Karpas-422 (cell line): Measurements from ENCODE around the gene FAM184A. TPM values are rescaled to one million over a fixed set of nuclear protein-coding genes. Genes with fewer than 3 reads are reported as not detected.
"Not testable (repeated sequence)": the region's sequence is repeated elsewhere in the genome, so short reads cannot be mapped to it uniquely, and the experiment has no call there.

Experiments used
- DNase-seq: peaks from one replicate; pipeline ENCODE4 v3.0.0-alpha.2; 2015
- H2AFZ ChIP-seq: fragments of 200-600 bp; sonication (generic); 2 replicates; pipeline ENCODE4 v1.6.1; 2014; ENCODE audit warnings: antibody characterized with exemption, low read length, mixed read lengths
- H3K27ac ChIP-seq: fragments of 200-600 bp; sonication (generic); 2 replicates; pipeline ENCODE4 v1.5.1; 2014; ENCODE audit warnings: mild to moderate bottlenecking, low read length, moderate library complexity
- H3K27me3 ChIP-seq: fragments of 200-600 bp; sonication (generic); 2 replicates; pipeline ENCODE4 v1.6.1; 2014; ENCODE audit warnings: low read length, mixed read lengths
- H3K36me3 ChIP-seq: fragments of 200-600 bp; sonication (generic); 2 replicates; pipeline ENCODE4 v1.6.1; 2014; ENCODE audit warnings: low read length, mixed read lengths; ENCODE audit not compliant: insufficient read depth
- H3K4me1 ChIP-seq: fragments of 200-600 bp; sonication (generic); 2 replicates; pipeline ENCODE4 v1.6.1; 2014; ENCODE audit warnings: mild to moderate bottlenecking, low read length, mixed read lengths
- H3K4me2 ChIP-seq: fragments of 200-600 bp; sonication (generic); 2 replicates; pipeline ENCODE4 v1.6.1; 2014; ENCODE audit warnings: low read length, low read depth, mild to moderate bottlenecking; ENCODE audit not compliant: poor library complexity, severe bottlenecking
- H3K4me3 ChIP-seq: fragments of 200-600 bp; sonication (generic); 2 replicates; pipeline ENCODE4 v1.5.1; 2014; ENCODE audit warnings: mild to moderate bottlenecking, antibody characterized with exemption, low read length, mixed read lengths
- H3K79me2 ChIP-seq: fragments of 200-600 bp; sonication (generic); 2 replicates; pipeline ENCODE4 v1.6.1; 2014; ENCODE audit warnings: mild to moderate bottlenecking, low read length, mixed read lengths
- H3K9ac ChIP-seq: fragments of 200-600 bp; sonication (generic); 2 replicates; pipeline ENCODE4 v1.6.0; 2014; ENCODE audit warnings: low read length
- H3K9me2 ChIP-seq: fragments of 200-600 bp; sonication (generic), shearing (Covaris generic); replicated peaks from 2 replicates; pipeline ENCODE4 v1.6.0; 2014; ENCODE audit warnings: mild to moderate bottlenecking, low read length, moderate library complexity; ENCODE audit not compliant: insufficient read depth
- H3K9me3 ChIP-seq: fragments of 300-700, 200-600 bp; sonication (generic); 2 replicates; pipeline ENCODE4 v1.6.1; 2014; ENCODE audit warnings: low read length, mixed read lengths
- H4K20me1 ChIP-seq: fragments of 200-600 bp; sonication (generic); 2 replicates; pipeline ENCODE4 v1.6.1; 2014; ENCODE audit warnings: mild to moderate bottlenecking, antibody characterized with exemption, low read length, low read depth; ENCODE audit not compliant: insufficient read depth
- total RNA-seq: library from RNA; depleted of rRNA; stranded (reverse); fragments of >200 nt; shearing (Covaris generic); gene quantifications from 2 replicates; pipeline ENCODE4 v1.2.3, GENCODE V29; 2014; ENCODE audit warnings: low replicate concordance

Gene FAM184A
- total RNA-seq, 1 experiment from 2014 or later, result 8.4 TPM

DNA sequence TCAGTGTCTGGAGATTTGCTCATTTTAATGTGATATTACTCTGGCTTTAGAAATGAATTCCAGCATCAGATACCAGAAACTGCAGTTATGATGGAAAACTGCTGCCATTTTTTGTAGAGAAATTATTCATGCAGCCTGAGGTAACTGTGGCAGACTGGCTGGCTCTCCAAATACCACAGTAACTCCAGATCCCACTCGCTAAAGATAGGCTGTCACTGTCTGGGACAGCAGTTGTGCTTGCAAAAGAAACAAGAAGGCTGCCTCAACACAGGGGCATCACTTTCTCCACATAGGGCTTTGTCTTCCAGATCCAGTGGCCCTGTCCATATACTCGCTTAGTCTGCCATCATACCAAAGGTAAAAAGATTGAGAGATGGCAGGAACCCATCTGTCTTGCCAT lies 52.7 kb downstream of the FAM184A start:
- Histone ChIP-seq H3K4me2 (peak overlapping the region; percentile 50), H3K27ac (no peak overlapping the region), H4K20me1 (no peaks in the 10 kb centered on the region), H2AFZ (peak overlapping the region; percentile 1; the same call in 1 of the 2 replicates), H3K27me3 (no peaks in the 10 kb centered on the region), H3K9me2 (no peaks in the 10 kb centered on the region), H3K4me3 (no peak overlapping the region), H3K4me1 (peaks cover 34% of the 10 kb centered on the region), H3K36me3 (no peaks in the 10 kb centered on the region), H3K9me3 (no peaks in the 10 kb centered on the region), H3K79me2 (no peaks in the 10 kb centered on the region), H3K9ac (no peak overlapping the region)
- no peak for DNase-seq

- Histone ChIP-seq H4K20me1 (no peaks in the 10 kb centered on the region), H3K4me1 (peaks cover 34% of the 10 kb centered on the region), H2AFZ (peak overlapping the region; percentile 60)
Observed at GRCh38 chr6:119024111-119024510, 54.4 kb downstream of the FAM184A start.

GRCh38 chr6:119022796-119023195 lies 55.7 kb downstream of the FAM184A start:
- Histone ChIP-seq H3K27ac (no peak overlapping the region), H4K20me1 (no peaks in the 10 kb centered on the region), H3K79me2 (no peaks in the 10 kb centered on the region), H3K4me1 (peaks cover 38% of the 10 kb centered on the region), H3K27me3 (no peaks in the 10 kb centered on the region), H3K4me3 (no peak overlapping the region), H3K36me3 (no peaks in the 10 kb centered on the region), H3K9me2 (no peaks in the 10 kb centered on the region), H3K4me2 (no peak overlapping the region), H2AFZ (no peak overlapping the region), H3K9me3 (no peaks in the 10 kb centered on the region), H3K9ac (no peak overlapping the region)
- DNase-seq, result no peak

More at GRCh38 chr6:119024111-119024510, 54.4 kb downstream of the FAM184A start:
- 0 out of 2 replicates have a peak overlapping the region, but pooled peaks have one; percentile 2 for H3K4me3 ChIP-seq
- H3K36me3 ChIP-seq, result no peaks in the 10 kb centered on the region
- no peaks in the 10 kb centered on the region for H3K79me2 ChIP-seq
- peak overlapping the region; percentile 51; the same call in 1 of the 2 replicates for H3K27ac ChIP-seq
- peak overlapping the region; percentile 50 for H3K4me2 ChIP-seq
- no peaks in the 10 kb centered on the region for H3K9me3 ChIP-seq
- no peaks in the 10 kb centered on the region for H3K9me2 ChIP-seq
- H3K27me3 ChIP-seq, result no peaks in the 10 kb centered on the region
- 0 out of 2 replicates have a peak overlapping the region, but pooled peaks have one; percentile 5 for H3K9ac ChIP-seq
- DNase-seq, result peak; percentile 42

- DNase-seq, result no peak
- Histone ChIP-seq H2AFZ (no peak overlapping the region), H3K36me3 (no peaks in the 10 kb centered on the region), H3K4me1 (peaks cover 37% of the 10 kb centered on the region), H3K4me2 (no peak overlapping the region), H3K27me3 (no peaks in the 10 kb centered on the region), H3K9me2 (no peaks in the 10 kb centered on the region), H3K9ac (no peak overlapping the region), H3K4me3 (no peak overlapping the region), H3K9me3 (no peaks in the 10 kb centered on the region), H3K79me2 (no peaks in the 10 kb centered on the region), H4K20me1 (no peaks in the 10 kb centered on the region), H3K27ac (no peak overlapping the region)
Observed at GRCh38 chr6:119020597-119021561, 57.6 kb downstream of the FAM184A start.

GRCh38 chr6:119015165-119015564 lies 63.3 kb downstream of the FAM184A start:
- H3K36me3 ChIP-seq, H3K9ac ChIP-seq, H3K79me2 ChIP-seq, H4K20me1 ChIP-seq, H3K4me1 ChIP-seq, H2AFZ ChIP-seq, DNase-seq, H3K27me3 ChIP-seq, H3K9me3 ChIP-seq, H3K27ac ChIP-seq, H3K4me3 ChIP-seq, H3K9me2 ChIP-seq, H3K4me2 ChIP-seq: not testable (repeated sequence)

GRCh38 chr6:119012521-119012920 lies 65.9 kb downstream of the FAM184A start:
- Histone ChIP-seq H3K27me3 (no peaks in the 10 kb centered on the region), H2AFZ (no peak overlapping the region), H4K20me1 (no peaks in the 10 kb centered on the region), H3K9me2 (no peaks in the 10 kb centered on the region), H3K79me2 (no peaks in the 10 kb centered on the region), H3K4me2 (no peak overlapping the region), H3K9me3 (no peaks in the 10 kb centered on the region), H3K36me3 (no peaks in the 10 kb centered on the region), H3K9ac (no peak overlapping the region), H3K4me3 (no peak overlapping the region), H3K27ac (no peak overlapping the region), H3K4me1 (no peaks in the 10 kb centered on the region)
- no peak for DNase-seq

DNA sequence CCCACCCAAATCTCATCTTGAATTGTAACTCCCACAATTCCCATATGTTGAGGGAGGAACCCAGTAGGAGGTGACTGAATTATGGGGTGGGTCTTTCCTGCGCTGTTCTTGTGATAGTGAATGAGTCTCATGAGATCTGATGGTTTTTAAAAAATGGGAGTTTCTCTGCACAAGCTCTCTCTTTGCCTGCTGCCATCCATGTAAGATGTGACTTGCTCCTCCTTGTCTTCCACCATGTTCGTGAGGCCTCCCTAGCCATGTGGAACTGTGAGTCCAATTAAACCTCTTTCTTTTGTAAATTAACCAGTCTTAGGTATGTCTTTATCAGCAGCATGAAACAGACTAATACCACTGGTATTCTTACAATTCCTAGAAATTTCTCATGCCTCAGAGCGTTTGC lies 69.2 kb downstream of the FAM184A start:
- not testable (repeated sequence) for H3K9ac ChIP-seq, H3K9me2 ChIP-seq, H3K9me3 ChIP-seq, H4K20me1 ChIP-seq, H3K36me3 ChIP-seq, H3K27me3 ChIP-seq, H3K4me3 ChIP-seq, H3K4me1 ChIP-seq, H2AFZ ChIP-seq, DNase-seq, H3K79me2 ChIP-seq, H3K27ac ChIP-seq, H3K4me2 ChIP-seq

DNA sequence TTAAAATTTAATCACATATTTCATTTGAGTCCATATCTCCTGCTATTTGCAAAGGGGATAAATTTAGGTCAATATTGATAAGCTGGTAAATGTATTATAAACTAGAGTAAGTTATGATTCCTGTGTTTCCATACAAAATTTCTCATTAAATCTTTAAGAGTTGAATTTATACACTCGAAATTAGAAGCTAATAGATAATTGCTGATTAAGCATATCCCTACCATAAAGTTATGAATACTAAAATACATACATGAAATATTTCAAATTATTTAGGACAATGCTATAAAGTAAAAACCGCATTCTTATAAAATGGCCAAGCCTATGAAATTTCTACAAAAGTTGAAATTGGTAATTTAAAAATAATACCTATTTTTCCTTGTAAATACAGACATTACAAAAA lies 71.5 kb downstream of the FAM184A start:
- no peaks in the 10 kb centered on the region for H3K36me3 ChIP-seq
- no peaks in the 10 kb centered on the region for H3K4me1 ChIP-seq
- no peak overlapping the region for H3K4me3 ChIP-seq
- H3K9me2 ChIP-seq, result no peaks in the 10 kb centered on the region
- no peak for DNase-seq
- no peaks in the 10 kb centered on the region for H3K27me3 ChIP-seq
- no peak overlapping the region for H3K9ac ChIP-seq
- H3K4me2 ChIP-seq, result no peak overlapping the region
- no peaks in the 10 kb centered on the region for H3K9me3 ChIP-seq
- no peak overlapping the region for H3K27ac ChIP-seq
- no peaks in the 10 kb centered on the region for H4K20me1 ChIP-seq
- no peak overlapping the region for H2AFZ ChIP-seq
- H3K79me2 ChIP-seq, result no peaks in the 10 kb centered on the region
